Measurements from ENCODE around the gene COMMD6.

COMMD6 gene

GRCh38 chr13:75521956-75522355 lies 15.7 kb downstream of the COMMD6 start:
- no peak for DNase-seq (ENCODE audit: low spot score)

GRCh38 chr13:75518439-75519088 lies 19.1 kb downstream of the COMMD6 start:
- no peak for DNase-seq (ENCODE audit: low spot score)

- no peak for DNase-seq (ENCODE audit: low spot score)
These were observed 23.3 kb downstream of the COMMD6 start for GRCh38 chr13:75514080-75514995.

GRCh38 chr13:75513271-75513670 lies 24.4 kb downstream of the COMMD6 start:
- DNase-seq (ENCODE audit: low spot score): peak; percentile 8

- peak; percentile 13 for DNase-seq (ENCODE audit: low spot score)
These were observed 25.4 kb downstream of the COMMD6 start for GRCh38 chr13:75512253-75512652.

- DNase-seq (ENCODE audit: low spot score): no peak
These were observed 26.5 kb downstream of the COMMD6 start for GRCh38 chr13:75511051-75511625.

- no peak for DNase-seq (ENCODE audit: low spot score)
These were observed 29.6 kb downstream of the COMMD6 start for GRCh38 chr13:75508002-75508548.

GRCh38 chr13:75507027-75508001 lies 30.3 kb downstream of the COMMD6 start:
- peak; percentile 32 for DNase-seq (ENCODE audit: low spot score)

- DNase-seq (ENCODE audit: low spot score): no peak
These were observed 31.6 kb downstream of the COMMD6 start for GRCh38 chr13:75506018-75506417.

GRCh38 chr13:75505327-75505726 lies 32.3 kb downstream of the COMMD6 start:
- peak; percentile 22 for DNase-seq (ENCODE audit: low spot score)

GRCh38 chr13:75495938-75496337 lies 41.7 kb downstream of the COMMD6 start:
- no peak for DNase-seq (ENCODE audit: low spot score)

GRCh38 chr13:75494491-75494890 lies 43.1 kb downstream of the COMMD6 start:
- no peak for DNase-seq (ENCODE audit: low spot score)

- DNase-seq (ENCODE audit: low spot score): no peak
These were observed 44.5 kb downstream of the COMMD6 start for GRCh38 chr13:75493156-75493555.

- no peak for DNase-seq (ENCODE audit: low spot score)
These were observed 45.3 kb downstream of the COMMD6 start for GRCh38 chr13:75492389-75492788.

- DNase-seq (ENCODE audit: low spot score): no peak
These were observed 46.3 kb downstream of the COMMD6 start for GRCh38 chr13:75491376-75491775.

- no peak for DNase-seq (ENCODE audit: low spot score)
These were observed 48.0 kb downstream of the COMMD6 start for GRCh38 chr13:75489502-75490263.

- DNase-seq (ENCODE audit: low spot score): no peak
These were observed 51.2 kb downstream of the COMMD6 start for GRCh38 chr13:75486146-75487062.

- DNase-seq (ENCODE audit: low spot score): no peak
These were observed 52.2 kb downstream of the COMMD6 start for GRCh38 chr13:75485286-75486062.

GRCh38 chr13:75482820-75483079 lies 54.9 kb downstream of the COMMD6 start:
- DNase-seq (ENCODE audit: low spot score): no peak
